NCI-H82 (cell line): ENCODE data around the gene PSMA2.
"Not testable (repeated sequence)": the region's sequence is repeated elsewhere in the genome, so short reads cannot be mapped to it uniquely, and the experiment has no call there.

Experiments
- DNase-seq: peaks from one replicate; lab custom pipeline; 2025; lab: John Stamatoyannopoulos, UW

Gene PSMA2

DNA sequence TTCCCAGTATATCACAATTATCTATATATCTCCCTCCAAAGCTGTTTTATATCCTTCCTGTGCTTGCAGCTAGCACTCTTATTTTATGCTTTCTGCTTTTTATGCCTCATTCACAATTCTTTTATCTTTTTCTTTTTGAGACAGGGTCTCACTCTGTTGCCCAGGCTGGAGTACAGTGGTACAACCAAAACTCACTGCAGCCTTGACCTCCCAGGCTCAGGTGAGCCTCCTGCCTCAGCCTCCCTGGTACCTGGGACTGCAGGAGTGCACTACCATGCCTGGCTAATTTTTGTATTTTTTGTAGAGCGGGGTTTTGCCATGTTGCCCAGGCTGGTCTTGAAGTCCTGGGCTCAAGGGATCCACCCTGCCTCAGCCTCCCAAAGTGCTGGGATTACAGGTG, 25.8 kb downstream of the PSMA2 start:
- no peak for DNase-seq

GRCh38 chr7:42902331-42902730, 29.6 kb downstream of the PSMA2 start:
- DNase-seq, result no peak

GRCh38 chr7:42900842-42901241, 31.1 kb downstream of the PSMA2 start:
- no peak for DNase-seq

- peak; percentile 40 for DNase-seq
These were observed 38.4 kb downstream of the PSMA2 start for GRCh38 chr7:42893346-42894240.

DNA sequence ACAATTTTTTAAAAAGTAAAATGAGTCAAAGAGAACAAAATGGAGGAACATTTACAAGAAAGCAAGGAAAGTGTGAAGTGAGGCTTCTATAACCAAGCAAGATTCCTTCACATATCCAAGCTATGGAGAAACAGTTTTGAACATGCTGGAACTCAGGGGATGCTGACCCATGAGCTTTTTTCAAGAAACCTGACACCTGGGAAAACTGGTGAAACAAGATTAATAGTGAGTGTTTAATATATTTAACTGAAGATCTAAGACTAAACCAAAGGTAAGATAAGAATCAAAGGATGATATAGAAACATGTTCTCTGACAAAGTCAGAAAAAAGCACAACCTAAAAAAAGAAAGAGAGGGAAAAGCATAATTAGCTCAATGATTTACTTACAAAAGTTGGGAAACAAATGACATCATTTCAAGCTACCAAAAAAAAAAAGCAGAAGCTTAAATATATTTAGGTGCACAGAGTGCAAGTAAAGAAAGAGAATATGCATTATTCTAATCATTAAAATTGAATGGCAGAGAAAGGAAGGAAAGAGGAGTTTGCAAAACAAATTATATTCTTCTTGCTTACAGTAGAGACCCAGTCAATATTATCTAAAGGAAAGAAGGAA, 45.0 kb downstream of the PSMA2 start:
- DNase-seq, result no peak

DNA sequence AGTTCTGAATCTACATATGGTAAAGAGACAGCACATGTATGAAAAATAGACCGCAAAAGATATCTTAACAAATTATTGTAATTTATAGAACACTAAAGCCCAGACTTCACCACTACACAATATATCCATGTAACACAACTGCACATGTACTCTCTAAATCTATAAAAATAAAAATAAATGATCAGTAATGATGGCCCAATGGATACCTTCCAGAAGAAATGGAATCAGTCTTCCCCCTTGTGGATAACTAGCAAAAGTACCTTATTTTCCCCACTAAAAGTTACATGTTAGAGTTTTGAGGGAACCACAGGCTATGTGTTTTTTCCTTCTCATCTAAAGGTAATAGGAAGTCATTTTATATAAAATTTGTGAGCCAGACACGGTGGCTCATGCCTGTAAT, 45.8 kb downstream of the PSMA2 start:
- no peak for DNase-seq

- not testable (repeated sequence) for DNase-seq
These were observed 46.8 kb downstream of the PSMA2 start for GRCh38 chr7:42885183-42885582.

DNA sequence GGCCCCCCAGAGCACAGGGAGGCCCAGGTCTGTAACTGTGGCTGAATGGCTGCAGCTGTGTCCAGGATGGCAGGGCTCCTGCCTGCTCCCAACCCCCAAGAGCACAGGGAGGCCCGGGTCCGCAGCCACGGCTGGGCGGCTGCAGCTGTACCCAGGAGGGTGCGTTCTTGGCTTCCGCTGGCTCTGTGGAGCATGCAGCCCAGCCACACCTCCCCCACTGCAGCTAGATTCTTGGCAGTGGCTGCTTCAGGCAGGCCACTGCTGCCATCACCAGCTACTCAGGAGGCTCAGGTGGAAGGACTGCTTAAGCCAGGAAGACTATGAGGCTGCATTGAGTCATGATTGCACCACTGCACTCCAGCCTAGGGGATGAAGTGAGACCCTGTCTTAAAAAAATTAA, 48.0 kb downstream of the PSMA2 start:
- DNase-seq, result no peak

GRCh38 chr7:42880392-42880791, 51.6 kb downstream of the PSMA2 start:
- DNase-seq, result no peak

GRCh38 chr7:42878303-42878702, 53.7 kb downstream of the PSMA2 start:
- DNase-seq, result no peak

DNA sequence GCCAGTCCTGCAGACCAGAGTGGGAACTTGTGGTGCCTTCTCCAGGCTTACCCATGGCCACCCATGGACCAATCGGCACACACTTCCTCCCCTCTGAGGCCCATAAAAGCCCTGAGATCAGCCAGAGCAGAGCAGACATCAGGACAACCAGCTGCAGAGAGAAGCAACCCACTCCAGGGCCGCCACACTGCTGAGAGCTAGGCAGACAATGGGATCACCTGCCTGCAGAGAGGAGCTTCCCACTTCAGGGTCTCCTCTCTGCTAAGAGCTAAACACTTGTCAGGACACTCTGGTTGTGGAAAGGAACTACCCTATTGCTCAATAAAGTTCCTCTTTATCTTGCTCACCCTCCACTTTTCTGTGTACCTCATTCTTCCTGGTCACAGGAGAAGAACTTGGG, 54.1 kb downstream of the PSMA2 start:
- no peak for DNase-seq

GRCh38 chr7:42876182-42877068, 55.5 kb downstream of the PSMA2 start:
- DNase-seq, result peak; percentile 64

DNA sequence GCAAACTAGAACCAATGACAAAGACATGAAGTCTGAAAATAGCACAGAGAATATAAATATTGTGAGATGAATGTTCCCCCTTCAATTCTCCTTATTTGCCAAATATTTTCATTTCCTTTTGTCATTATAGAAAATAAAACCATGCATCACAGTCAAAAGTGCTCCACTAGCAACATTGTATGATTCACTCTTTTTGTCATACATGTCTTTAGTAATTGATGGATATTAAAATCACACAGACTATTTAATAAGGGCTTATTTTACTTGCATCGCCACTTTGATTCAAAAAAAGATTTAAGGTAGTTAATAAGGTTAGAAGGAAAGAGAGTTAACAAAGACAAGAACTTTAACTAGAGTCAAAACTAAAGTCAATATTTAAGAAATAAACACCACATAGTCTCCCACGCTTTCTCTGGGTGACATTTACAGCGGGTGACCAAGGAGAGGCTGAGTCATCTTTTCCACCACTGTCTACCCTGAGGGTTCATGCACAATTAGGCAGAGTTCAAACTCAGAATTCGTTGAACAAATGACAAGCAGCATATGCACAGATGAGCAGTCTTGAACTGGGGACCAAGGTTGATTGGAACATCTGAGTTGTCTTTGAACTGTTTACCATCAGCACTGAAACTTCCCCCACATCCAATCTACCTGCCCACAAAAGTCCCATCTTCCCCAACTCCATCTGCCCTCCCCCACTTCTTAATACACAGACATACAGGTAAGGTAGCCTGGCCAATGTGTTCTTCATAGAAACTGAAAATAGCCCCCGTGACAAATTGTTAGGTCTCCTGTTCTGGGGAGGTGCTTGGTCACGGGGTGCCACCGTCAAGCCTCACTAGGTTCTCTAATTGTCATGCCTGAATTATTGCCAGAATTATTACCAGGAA, 62.6 kb downstream of the PSMA2 start:
- DNase-seq, result no peak

GRCh38 chr7:42868480-42868879, 63.5 kb downstream of the PSMA2 start:
- no peak for DNase-seq
